ENCODE data around the gene C6orf163. TPM values are rescaled to one million over a fixed set of nuclear protein-coding genes. Genes with fewer than 3 reads are reported as not detected.

Gene C6orf163
- total and polyA plus RNA-seq, 2 of the 13 experiments (the other 11 are each of a cell fraction or from before 2014, with no cell fraction given) = 0.62 to 1.8 TPM

- intact Hi-C loops (cut with micrococcal nuclease; ENCODE audit: unreplicated experiment) = no loop called here
- H4K20me1 ChIP-seq (ENCODE audit: insufficient read depth, low read length) = no peaks in the 10 kb centered on the region
- no peaks in the 10 kb centered on the region for H3K4me1 ChIP-seq (ENCODE audit: insufficient read depth, low read length)
- DNase-seq (ENCODE audit: low spot score) (no peak), ATAC-seq (no peak), FAIRE-seq (no peak)
- no peak overlapping the region for H3K4me2 ChIP-seq (ENCODE audit: low read depth, low read length)
- no TSS peak for BruUV-seq (replicated peaks)
- CTCF ChIA-PET (ENCODE audit: low intra/inter-chr PET ratio, low total read pairs) = no interaction called here
- no peak overlapping the region for H3K4me3 ChIP-seq (replicated peaks in 1 of 3; ENCODE audit: insufficient read depth in 1 of 3, low read depth in 2 of 3, low read length in 3 of 3)
- no peak overlapping the region for H2AFZ ChIP-seq (ENCODE audit: low read length)
- no peaks in the 10 kb centered on the region for H3K79me2 ChIP-seq (ENCODE audit: insufficient read depth, low read length)
- H3K9ac ChIP-seq (ENCODE audit: insufficient read depth, low read depth, low read length) = no peak overlapping the region
- no peaks in the 10 kb centered on the region for H3K36me3 ChIP-seq (replicated peaks in 1 of 2; ENCODE audit: control insufficient read depth in 1 of 2, insufficient read depth in 2 of 2, low read length in 2 of 2)
- H3K27ac ChIP-seq (ENCODE audit: extremely low read length, insufficient read depth, low read length) = no peak overlapping the region
- no peaks in the 10 kb centered on the region for H3K9me3 ChIP-seq (ENCODE audit: low read length)
- no peaks in the 10 kb centered on the region for H3K27me3 ChIP-seq (ENCODE audit: control insufficient read depth in 1 of 2, insufficient read depth in 2 of 2, low read length in 2 of 2)
- TF ChIP-seq ZNF18 (CRISPR knock-in tag; IDR thresholded peaks at IDR 0.05; ENCODE audit: insufficient replicate concordance) (no peak), ZBTB42 (CRISPR knock-in tag; IDR thresholded peaks at IDR 0.05) (no peak)
- in situ Hi-C loops (cut with HindIII; ENCODE audit: extremely low pct_ligation_motif_present, low pct_unique_long_range_greater_than_20kb) = no loop called here
- POLR2A ChIA-PET = no interaction called here
- 94% methylated on average over 3 of the region's 3 CpGs for WGBS (ENCODE audit: low lambda C conversion rate)
These were observed 13.0 kb downstream of the C6orf163 start for GRCh38 chr6:87357479-87358196.

- Histone ChIP-seq H3K4me2 (ENCODE audit: low read depth, low read length) (no peak overlapping the region), H3K27me3 (ENCODE audit: control insufficient read depth in 1 of 2, insufficient read depth in 2 of 2, low read length in 2 of 2) (no peaks in the 10 kb centered on the region), H3K36me3 (replicated peaks in 1 of 2; ENCODE audit: control insufficient read depth in 1 of 2, insufficient read depth in 2 of 2, low read length in 2 of 2) (no peaks in the 10 kb centered on the region), H2AFZ (ENCODE audit: low read length) (no peak overlapping the region), H3K9me3 (ENCODE audit: low read length) (no peaks in the 10 kb centered on the region; the same call in 1 of the 2 replicates), H3K4me1 (ENCODE audit: insufficient read depth, low read length) (no peaks in the 10 kb centered on the region), H3K27ac (ENCODE audit: extremely low read length, insufficient read depth, low read length) (no peak overlapping the region), H3K79me2 (ENCODE audit: insufficient read depth, low read length) (no peaks in the 10 kb centered on the region), H3K4me3 (replicated peaks in 1 of 3; ENCODE audit: insufficient read depth in 1 of 3, low read depth in 2 of 3, low read length in 3 of 3) (no peak overlapping the region), H4K20me1 (ENCODE audit: insufficient read depth, low read length) (no peaks in the 10 kb centered on the region), H3K9ac (ENCODE audit: insufficient read depth, low read depth, low read length) (no peak overlapping the region)
- no peak for FAIRE-seq
- no TSS peak for BruUV-seq (replicated peaks)
- ChIA-PET POLR2A (no interaction called here), CTCF (ENCODE audit: low intra/inter-chr PET ratio, low total read pairs) (no interaction called here)
- ATAC-seq = no peak
- DNase-seq (ENCODE audit: low spot score) = no peak
- intact Hi-C loops (cut with micrococcal nuclease; ENCODE audit: unreplicated experiment) (no loop called here), in situ Hi-C loops (cut with HindIII; ENCODE audit: extremely low pct_ligation_motif_present, low pct_unique_long_range_greater_than_20kb) (no loop called here)
- WGBS (ENCODE audit: low lambda C conversion rate) = 76% methylated on average over 5 of the region's 5 CpGs
- TF ChIP-seq ATF6 (CRISPR knock-in tag; conservative IDR thresholded peaks at IDR 0.05) = no peak
- TF ChIP-seq SMAD3 (CRISPR knock-in tag; IDR thresholded peaks at IDR 0.05) = no peak
- TF ChIP-seq, protein P1, sequence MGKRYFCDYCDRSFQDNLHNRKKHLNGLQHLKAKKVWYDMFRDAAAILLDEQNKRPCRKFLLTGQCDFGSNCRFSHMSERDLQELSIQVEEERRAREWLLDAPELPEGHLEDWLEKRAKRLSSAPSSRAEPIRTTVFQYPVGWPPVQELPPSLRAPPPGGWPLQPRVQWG (CRISPR knock-in tag; IDR thresholded peaks at IDR 0.05; ENCODE audit: borderline replicate concordance, low read depth) = no peak
- no peak for TF ChIP-seq ZNF605 (CRISPR knock-in tag; IDR thresholded peaks at IDR 0.05)
- no peak for TF ChIP-seq SPEN (CRISPR knock-in tag; IDR thresholded peaks at IDR 0.05; ENCODE audit: low read depth)
- no peak for TF ChIP-seq ZNF430 (CRISPR knock-in tag; IDR thresholded peaks at IDR 0.05)
- TF ChIP-seq ZNF879 (CRISPR knock-in tag; IDR thresholded peaks at IDR 0.05) = no peak
- no peak for TF ChIP-seq THAP7 (CRISPR knock-in tag; IDR thresholded peaks at IDR 0.05)
- no peak for TF ChIP-seq ZC3H4 (CRISPR knock-in tag; IDR thresholded peaks at IDR 0.05; ENCODE audit: borderline replicate concordance)
- TF ChIP-seq KDM6A (CRISPR knock-in tag; IDR thresholded peaks at IDR 0.05; ENCODE audit: low read depth) = no peak
- no peak for TF ChIP-seq MAFK (conservative IDR thresholded peaks at IDR 0.05 in 1 of 2, IDR thresholded peaks at IDR 0.05 in 1 of 2; ENCODE audit: low read length in 2 of 2)
These were observed 20.1 kb downstream of the C6orf163 start for GRCh38 chr6:87364602-87365252.
